ENCODE data around the gene PI4KB.
"Not testable (repeated sequence)": the region's sequence is repeated elsewhere in the genome, so short reads cannot be mapped to it uniquely, and the experiment has no call there.

The PI4KB gene

GRCh38 chr1:151327223-151327902, at the start of gene PI4KB:
Gene PI4KB, minus strand, starts transcription at chr1:151327416. Its CDS starts 10,935 bp downstream, at chr1:151316481.
- peak; percentile 97 for DNase-seq (ENCODE audit: low spot score)

DNA sequence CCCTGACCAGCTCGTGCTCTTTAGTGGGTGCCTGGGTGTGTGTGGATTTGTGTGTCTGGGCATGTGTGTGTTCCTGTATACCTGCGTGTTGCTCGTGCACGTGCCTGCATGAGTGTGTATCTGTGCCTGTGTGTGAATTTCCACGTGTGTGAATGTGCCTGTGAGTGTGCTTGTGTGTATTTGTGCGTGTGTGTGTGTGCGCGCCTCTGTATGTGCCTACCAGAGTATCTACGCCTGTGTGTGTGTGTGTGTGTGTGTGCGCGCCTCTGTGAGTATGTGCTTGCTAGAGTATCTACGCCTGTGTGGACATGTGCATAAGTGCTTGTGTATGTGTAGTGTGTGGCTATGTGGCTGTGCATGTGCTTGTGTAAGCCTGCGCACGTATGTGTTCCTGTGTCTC, 46.0 kb upstream of the PI4KB start:
- DNase-seq (ENCODE audit: low spot score): no peak

- DNase-seq (ENCODE audit: low spot score): peak; percentile 44
Measured at GRCh38 chr1:151372058-151372934, 45.1 kb upstream of the PI4KB start, which contains the start of gene SELENBP1. Gene SELENBP1, minus strand, starts transcription at chr1:151372705. Its CDS starts 64 bp downstream, at chr1:151372641.

DNA sequence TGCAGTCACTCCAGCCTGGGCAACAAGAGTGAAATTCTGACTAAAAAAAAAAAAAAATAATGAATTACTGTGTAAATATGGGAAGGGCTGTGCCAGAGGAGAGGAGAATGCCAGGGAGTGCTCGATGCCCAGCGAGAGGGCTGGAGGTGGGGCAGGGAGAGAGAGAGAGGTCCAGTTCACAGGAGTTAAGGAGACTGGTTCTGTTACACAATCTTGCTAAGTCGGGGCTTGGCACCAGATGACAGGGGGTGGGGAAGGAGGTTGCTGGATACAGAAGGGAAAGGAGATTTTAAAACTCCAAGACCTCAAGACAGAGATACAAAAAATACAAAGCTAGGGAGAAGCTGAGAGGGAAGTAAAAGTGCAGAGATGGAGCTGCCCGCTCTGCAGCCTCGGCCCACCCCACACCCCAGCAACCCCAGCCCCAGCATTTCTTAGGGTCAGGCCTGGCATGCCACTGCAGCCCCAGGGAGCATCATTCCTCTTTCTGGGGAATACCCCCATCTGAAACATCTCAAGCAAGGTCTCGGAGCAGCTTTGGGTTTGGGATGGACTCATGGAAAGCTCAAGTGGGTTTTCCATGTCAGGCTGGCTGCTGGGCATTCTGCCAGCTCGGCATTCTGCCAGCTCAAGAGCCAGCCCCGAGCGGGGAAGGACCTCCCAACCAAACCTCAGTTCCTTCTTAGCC, 44.3 kb upstream of the PI4KB start:
- DNase-seq (ENCODE audit: low spot score): no peak

DNA sequence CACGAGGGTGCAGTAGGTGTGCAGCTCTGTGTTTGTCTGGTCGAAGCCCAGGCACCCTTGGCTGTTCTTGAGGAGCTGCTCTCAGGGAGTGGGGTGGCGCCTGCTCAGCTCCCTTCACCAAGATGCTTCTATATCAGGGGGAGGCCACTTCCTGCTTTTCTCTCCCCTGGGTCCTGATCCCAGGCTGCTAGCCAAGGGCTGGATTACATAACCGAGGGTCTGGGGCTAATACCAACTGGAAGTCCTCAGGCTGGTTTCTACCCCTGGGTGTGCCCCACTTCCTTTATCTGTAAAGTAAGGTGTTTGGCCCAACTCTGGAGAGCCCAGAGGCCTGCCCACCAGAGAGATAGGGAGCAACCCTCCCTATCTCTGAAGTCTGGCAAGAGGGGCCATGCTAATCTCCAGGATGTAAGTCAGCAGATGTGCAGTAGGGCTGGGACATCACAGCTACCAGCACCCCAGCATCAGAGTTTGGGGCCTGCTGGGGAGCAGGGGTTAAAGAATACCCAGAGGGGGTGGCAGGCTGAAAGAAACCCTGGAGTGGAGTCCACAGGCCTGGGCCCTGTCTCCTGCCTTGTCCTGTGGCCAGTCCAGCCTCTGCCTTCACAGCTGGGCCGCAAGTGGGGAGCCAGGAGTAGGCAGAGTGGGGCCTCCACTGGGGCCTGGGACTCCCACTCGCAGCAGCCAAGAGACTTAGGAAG, 43.1 kb upstream of the PI4KB start:
- no peak for DNase-seq (ENCODE audit: low spot score)

DNA sequence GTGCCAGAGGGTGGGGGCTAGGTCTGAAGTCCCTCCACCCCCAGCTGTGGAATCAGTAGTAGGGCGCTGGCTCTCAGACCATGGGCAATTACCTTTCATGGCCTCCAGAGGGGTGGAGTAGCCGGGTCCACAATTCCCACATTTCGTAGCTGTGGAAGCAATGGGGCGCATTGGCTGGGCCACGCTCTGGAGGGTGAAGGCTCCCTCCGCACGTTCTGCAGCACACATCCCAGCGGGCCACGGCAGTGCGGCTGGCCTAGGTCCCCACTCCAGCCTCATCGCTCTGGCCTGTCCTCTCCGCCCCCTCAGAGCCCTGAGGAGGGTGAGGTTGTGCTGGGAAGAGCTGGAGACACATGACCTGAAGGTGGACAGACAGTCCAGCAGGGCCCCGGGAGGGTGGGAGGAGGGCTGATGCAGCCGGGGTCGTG, 42.4 kb upstream of the PI4KB start:
- DNase-seq (ENCODE audit: low spot score): no peak

DNA sequence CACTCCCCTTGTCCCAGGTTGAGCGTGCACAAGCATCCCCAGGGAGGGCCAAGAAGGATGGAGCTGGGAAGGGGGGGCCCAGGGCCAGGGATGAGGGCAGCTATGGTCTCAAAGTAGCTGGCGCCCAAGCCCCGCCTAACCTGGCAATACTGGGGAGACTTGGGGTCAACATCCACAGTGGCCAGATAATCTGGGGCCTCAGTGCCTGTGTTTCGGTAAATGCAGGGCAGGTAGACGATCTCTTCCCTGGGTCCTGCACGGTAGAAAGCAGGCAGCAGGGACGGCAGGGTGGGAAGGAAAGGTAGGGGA, 42.0 kb upstream of the PI4KB start:
- DNase-seq (ENCODE audit: low spot score): no peak

DNA sequence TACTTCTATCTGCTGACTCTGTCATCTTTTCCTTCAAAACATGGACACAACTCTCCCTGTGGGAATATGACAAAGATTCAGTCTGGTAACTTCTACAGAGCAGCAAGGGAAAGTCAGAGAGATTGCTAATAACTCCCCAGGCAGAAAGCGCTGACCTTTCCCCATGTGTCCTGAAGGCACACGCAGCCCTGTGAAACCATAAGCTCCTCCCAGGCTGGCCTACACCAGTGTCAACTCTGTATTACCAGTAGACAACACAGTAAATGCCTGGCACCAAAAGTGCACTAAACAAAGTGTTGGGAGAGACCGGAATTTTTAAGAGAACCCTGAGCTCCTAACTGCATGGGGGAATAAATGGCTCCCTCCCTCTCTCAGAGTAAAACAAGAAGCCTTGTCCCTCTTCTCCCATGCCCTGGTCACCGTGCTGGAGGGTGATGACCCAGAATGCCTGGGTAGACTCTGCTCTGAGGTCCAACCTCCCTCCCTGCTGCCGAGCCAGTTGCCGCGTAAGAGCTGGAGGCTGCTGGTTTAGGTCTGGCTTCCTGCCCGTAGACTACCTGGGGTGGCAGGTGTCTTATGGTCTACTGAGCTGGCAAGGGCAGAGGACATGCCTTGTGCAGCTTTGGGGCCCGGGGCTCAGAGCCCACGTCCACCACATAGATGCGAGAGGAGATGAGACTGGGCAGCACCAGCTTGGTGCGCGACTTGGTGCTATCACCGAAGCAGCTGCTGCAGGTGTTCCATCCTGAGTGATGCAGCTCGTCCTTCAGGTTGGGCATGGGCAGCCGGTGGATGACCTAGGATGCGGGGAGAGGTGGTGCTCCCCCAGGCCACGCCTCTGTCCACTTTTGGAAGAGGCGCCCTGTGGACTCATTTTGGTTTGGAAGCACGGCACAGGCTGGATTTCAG, 41.4 kb upstream of the PI4KB start:
- DNase-seq (ENCODE audit: low spot score): no peak

GRCh38 chr1:151367658-151368392, 40.6 kb upstream of the PI4KB start:
- DNase-seq (ENCODE audit: low spot score): no peak

- DNase-seq (ENCODE audit: low spot score): no peak
Measured at GRCh38 chr1:151364996-151365395, 37.8 kb upstream of the PI4KB start.

- no peak for DNase-seq (ENCODE audit: low spot score)
Measured at GRCh38 chr1:151362308-151363155, 35.3 kb upstream of the PI4KB start.

DNA sequence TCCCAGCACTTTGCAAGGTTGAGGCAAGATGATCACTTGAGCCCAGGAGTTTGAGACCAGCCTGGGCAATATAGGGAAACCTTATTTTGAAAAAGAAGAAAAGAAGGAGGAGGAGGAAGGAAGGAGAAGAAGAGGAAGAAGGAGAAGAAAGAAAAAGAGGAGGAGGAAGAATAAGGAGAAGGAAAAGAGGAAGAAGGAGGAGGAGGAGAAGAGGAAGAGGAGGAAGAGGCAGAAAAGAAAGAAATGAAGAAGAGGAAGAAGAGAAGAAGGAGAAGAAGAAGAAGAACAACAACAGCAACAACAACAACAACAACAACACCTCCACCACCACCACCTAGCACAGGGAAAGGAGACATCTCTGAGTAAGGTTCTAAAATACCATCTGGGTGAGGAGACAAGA, 34.7 kb upstream of the PI4KB start:
- no peak for DNase-seq (ENCODE audit: low spot score)

DNA sequence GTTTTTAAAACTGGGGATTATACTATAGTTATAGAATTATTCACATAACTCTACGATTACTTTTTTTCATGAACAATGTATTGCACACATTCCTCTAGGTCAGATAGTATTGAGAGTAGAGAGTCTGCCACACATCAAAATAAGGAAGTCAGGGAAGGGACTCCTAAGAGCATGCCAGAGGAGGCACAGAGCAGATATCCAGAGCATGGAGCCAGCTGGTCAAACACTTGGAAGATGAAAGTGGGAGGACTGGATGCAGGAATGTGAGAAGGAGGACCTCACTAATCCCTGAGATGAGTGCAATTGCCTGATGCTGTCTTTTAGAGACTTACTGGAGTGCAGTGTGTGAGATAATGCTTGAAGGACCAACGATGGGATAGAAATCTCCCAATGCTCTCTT, 29.5 kb upstream of the PI4KB start:
- no peak for DNase-seq (ENCODE audit: low spot score)

DNA sequence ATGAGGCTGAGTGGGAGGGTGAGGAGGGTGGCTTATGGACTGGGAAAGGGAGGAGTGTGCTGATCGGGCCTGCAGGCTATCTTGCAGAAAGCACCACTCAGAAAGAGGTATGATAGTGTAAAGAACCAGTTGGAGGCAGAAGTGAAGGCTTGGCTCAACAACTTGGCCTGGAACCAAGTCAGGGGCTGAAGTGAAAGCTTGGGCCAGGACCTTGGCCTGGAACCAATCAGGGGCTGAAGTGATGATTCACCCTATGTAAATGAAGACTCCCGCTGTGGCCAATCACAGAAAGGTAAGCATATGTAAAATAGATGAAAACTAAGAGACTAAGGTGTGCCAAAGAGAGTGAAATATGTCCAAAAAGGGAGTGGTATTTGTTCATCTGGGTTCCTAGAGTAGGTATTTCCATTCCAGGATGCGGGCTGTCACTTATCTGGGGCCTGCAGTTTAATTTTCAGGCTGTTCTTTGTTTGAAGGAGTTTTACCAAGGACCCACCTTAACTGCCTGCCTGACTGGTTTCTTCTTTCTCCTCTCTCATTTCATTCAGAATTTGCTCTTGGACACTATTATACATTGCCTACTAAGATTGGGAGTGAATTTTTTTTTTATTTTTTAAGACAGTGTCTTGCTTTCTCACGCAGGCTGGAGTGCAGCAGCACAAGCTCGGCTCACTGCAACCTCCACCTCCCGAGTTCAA, 25.0 kb upstream of the PI4KB start:
- no peak for DNase-seq (ENCODE audit: low spot score)

GRCh38 chr1:151350323-151350722, 23.1 kb upstream of the PI4KB start:
- DNase-seq (ENCODE audit: low spot score): not testable (repeated sequence)

DNA sequence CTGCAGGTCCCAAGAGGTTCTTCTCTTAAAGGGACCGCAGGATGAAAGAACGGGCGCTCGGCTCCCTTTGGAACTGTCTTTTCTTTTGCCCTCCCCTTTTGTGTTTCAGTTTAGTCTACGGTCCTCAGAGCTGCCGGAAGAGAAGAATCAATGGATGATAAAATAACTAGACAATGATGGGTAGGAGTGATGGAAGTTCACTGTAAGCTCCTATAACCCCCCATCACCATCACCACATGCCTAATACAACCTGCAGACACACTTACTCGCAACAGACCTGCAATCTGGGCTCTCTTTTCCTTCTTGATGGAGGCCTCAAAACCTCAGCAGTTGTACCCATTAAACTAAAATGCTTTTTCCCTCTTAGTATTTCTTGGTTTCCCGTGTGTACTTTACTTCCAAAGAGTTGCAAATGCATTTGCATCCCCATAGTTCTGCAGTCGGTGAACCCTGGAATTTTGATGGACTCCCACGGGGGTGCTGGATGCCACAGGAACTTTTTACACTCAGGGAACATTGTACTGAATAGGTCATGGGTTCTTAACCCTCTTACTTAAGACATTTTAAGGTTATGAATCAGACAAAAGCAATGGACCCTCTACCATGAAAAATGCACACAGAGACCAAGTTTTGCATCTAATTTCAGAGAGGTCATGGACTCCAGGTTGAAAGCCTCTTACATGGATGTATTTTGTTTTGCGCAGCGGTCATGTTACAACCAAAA, 20.5 kb upstream of the PI4KB start:
- DNase-seq (ENCODE audit: low spot score): no peak

- DNase-seq (ENCODE audit: low spot score): peak; percentile 97
Measured at GRCh38 chr1:151346769-151347522, 19.7 kb upstream of the PI4KB start, which contains the start of gene RFX5. Gene RFX5, minus strand, starts transcription at chr1:151347252. Its CDS starts 932 bp downstream, at chr1:151346320.

Data from LoVo (cell line).